ENCODE measurements around the gene IGF1. TPM values are rescaled to one million over a fixed set of nuclear protein-coding genes. Genes with fewer than 3 reads are reported as not detected.

Gene IGF1
- total and polyA plus RNA-seq, 9 of the 15 experiments (the other 6 are each of a cell fraction or from before 2014, with no cell fraction given): 3.7 to 13.9 (median 4.5) TPM

- H3K27ac ChIP-seq (ENCODE audit: extremely low read depth, low read depth, low read length): no peak overlapping the region
- no TSS peak for BruUV-seq (replicated peaks)
- H3K9ac ChIP-seq (ENCODE audit: insufficient read depth in 1 of 2, low read depth in 2 of 2, low read length in 2 of 2): no peak overlapping the region
- no peaks in the 10 kb centered on the region for H3K79me2 ChIP-seq (ENCODE audit: control insufficient read depth, insufficient read depth, low read length)
- H4K20me1 ChIP-seq (replicated peaks; ENCODE audit: control insufficient read depth, insufficient read depth, low read length): no peaks in the 10 kb centered on the region
- ATAC-seq (no peak), DNase-seq (ENCODE audit: extremely low read depth in 1 of 4, low spot score in 3 of 4) (no peak), FAIRE-seq (no peak)
- intact Hi-C loops (cut with micrococcal nuclease): no loop called here
- CTCF ChIA-PET (ENCODE audit: low intra/inter-chr PET ratio): no interaction called here
- TF ChIP-seq TFE3 (CRISPR knock-in tag; IDR thresholded peaks at IDR 0.05) (no peak), MAFK (IDR thresholded peaks at IDR 0.05; ENCODE audit: low read length) (no peak), RFX5 (IDR thresholded peaks at IDR 0.05; ENCODE audit: low read depth, low read length) (no peak), RBM39 (optimal IDR thresholded peaks at IDR 0.05; ENCODE audit: low read depth, low read length) (no peak), ZNF76 (CRISPR knock-in tag; IDR thresholded peaks at IDR 0.05; ENCODE audit: borderline replicate concordance) (no peak), NFE2L1 (tag; IDR thresholded peaks at IDR 0.05; ENCODE audit: borderline replicate concordance, low read depth) (no peak), FOXA1 (IDR thresholded peaks at IDR 0.05; ENCODE audit: borderline replicate concordance) (no peak), ZBTB26 (CRISPR knock-in tag; IDR thresholded peaks at IDR 0.05) (no peak), ZNF57 (CRISPR knock-in tag; IDR thresholded peaks at IDR 0.05) (no peak), ZSCAN32 (CRISPR knock-in tag; IDR thresholded peaks at IDR 0.05) (no peak), POLR2AphosphoS2 (IDR thresholded peaks at IDR 0.05; ENCODE audit: low read length) (no peak), ILF3 (IDR thresholded peaks at IDR 0.05; ENCODE audit: borderline replicate concordance) (no peak)
- no peaks in the 10 kb centered on the region for H3K9me1 ChIP-seq (ENCODE audit: control insufficient read depth, insufficient read depth, low read length)
- POLR2A ChIA-PET: interaction anchor here (0.5 kb wide), 1 partner anchor 210 kb away, joined by 3 read pairs; no protein-coding TSS in a partner anchor
- no peaks in the 10 kb centered on the region for H3K9me3 ChIP-seq (replicated peaks; ENCODE audit: control insufficient read depth, insufficient read depth, low read depth, low read length)
- no peak overlapping the region for H3K4me3 ChIP-seq
- WGBS (ENCODE audit: insufficient coverage, low coverage, missing lambda C conversion rate): 0% methylated on average over 1 of the region's 1 CpG
- no peaks in the 10 kb centered on the region for H3K4me1 ChIP-seq (replicated peaks in 1 of 2; ENCODE audit: control insufficient read depth in 2 of 2, insufficient read depth in 2 of 2, low read length in 2 of 2)
- H3K4me2 ChIP-seq (ENCODE audit: insufficient read depth, low read length): no peak overlapping the region
- no peaks in the 10 kb centered on the region for H3K27me3 ChIP-seq (ENCODE audit: control insufficient read depth in 2 of 2, insufficient read depth in 2 of 2, low read length in 2 of 2)
- H3K36me3 ChIP-seq (ENCODE audit: control insufficient read depth, insufficient read depth, low read length): no peaks in the 10 kb centered on the region
- H2AFZ ChIP-seq (ENCODE audit: low read depth, low read length): no peak overlapping the region
- in situ Hi-C loops (cut with MboI): loop anchor here (25.0 kb wide), 1 partner anchor 561 kb away; no protein-coding TSS in a partner anchor
Observed at GRCh38 chr12:102498471-102498870, 18.1 kb upstream of the IGF1 start.

All from K562 (cell line).